H9 (cell line): Measurements from ENCODE around the gene DGCR8. TPM values are rescaled to one million over a fixed set of nuclear protein-coding genes. Genes with fewer than 3 reads are reported as not detected.

Source experiments
- DNase-seq: peaks from one replicate; pipeline ENCODE4 v3.0.0-alpha.2; 2017
- H2AFZ ChIP-seq: one replicate; pipeline ENCODE4 v1.6.1; 2013; ENCODE audit warnings: mild to moderate bottlenecking, low read length, control low read depth, moderate library complexity
- H2AK5ac ChIP-seq: 2 replicates; pipeline ENCODE4 v1.6.1; 2013; ENCODE audit warnings: low read length, control low read depth, mixed read lengths; ENCODE audit not compliant: insufficient read length
- H2BK120ac ChIP-seq: one replicate; pipeline ENCODE4 v1.6.1; 2013; ENCODE audit warnings: low read depth, mild to moderate bottlenecking, low read length, control low read depth, inconsistent platforms; ENCODE audit not compliant: poor library complexity, severe bottlenecking
- H2BK12ac ChIP-seq: 2 replicates; pipeline ENCODE4 v1.6.1; 2013; ENCODE audit warnings: low read length, control low read depth, mixed read lengths, low read depth; ENCODE audit not compliant: insufficient read length
- H2BK15ac ChIP-seq: 2 replicates; pipeline ENCODE4 v1.6.1; 2013; ENCODE audit warnings: low read depth, low read length, control low read depth
- H2BK20ac ChIP-seq: one replicate; pipeline ENCODE4 v1.6.1; 2013; ENCODE audit warnings: low read depth, mild to moderate bottlenecking, low read length, control low read depth, inconsistent platforms; ENCODE audit not compliant: poor library complexity, severe bottlenecking
- H2BK5ac ChIP-seq: 2 replicates; pipeline ENCODE4 v1.6.1; 2013; ENCODE audit warnings: low read length, control low read depth, mixed read lengths; ENCODE audit not compliant: insufficient read length
- H3K14ac ChIP-seq: 2 replicates; pipeline ENCODE4 v1.6.1; 2013; ENCODE audit warnings: low read length, control low read depth; ENCODE audit not compliant: insufficient read depth
- H3K18ac ChIP-seq: 2 replicates; pipeline ENCODE4 v1.6.1; 2013; ENCODE audit warnings: low read depth, mild to moderate bottlenecking, mixed read lengths, low read length, control low read depth; ENCODE audit not compliant: insufficient read length
- H3K23ac ChIP-seq: 2 replicates; pipeline ENCODE4 v1.6.1; 2013; ENCODE audit warnings: low read length, control low read depth, mixed read lengths, low read depth; ENCODE audit not compliant: insufficient read length
- H3K23me2 ChIP-seq: 2 replicates; pipeline ENCODE4 v1.6.1; 2013; ENCODE audit warnings: low read depth, mild to moderate bottlenecking, mixed read lengths, low read length, control low read depth; ENCODE audit not compliant: insufficient read length, poor library complexity, severe bottlenecking
- H3K27ac ChIP-seq: 2 replicates; pipeline ENCODE4 v1.5.1; 2013; ENCODE audit warnings: low read length, control low read depth, mixed read lengths, low read depth; ENCODE audit not compliant: insufficient read length
- H3K27me3 ChIP-seq: 2 replicates; pipeline ENCODE4 v1.6.1; 2013; ENCODE audit warnings: low read length, control low read depth, inconsistent platforms; ENCODE audit not compliant: insufficient read depth
- H3K4ac ChIP-seq: 2 replicates; pipeline ENCODE4 v1.6.1; 2013; ENCODE audit warnings: low read depth, mild to moderate bottlenecking, control low read depth, inconsistent platforms, low read length, moderate library complexity
- H3K4me1 ChIP-seq: 2 replicates; pipeline ENCODE4 v1.6.1; 2013; ENCODE audit warnings: low read length, control low read depth, inconsistent platforms; ENCODE audit not compliant: insufficient read depth
- H3K4me2 ChIP-seq: 2 replicates; pipeline ENCODE4 v1.6.1; 2013; ENCODE audit warnings: low read length, control low read depth, mixed read lengths; ENCODE audit not compliant: insufficient read length, insufficient read depth
- H3K56ac ChIP-seq: 2 replicates; pipeline ENCODE4 v1.6.1; 2013; ENCODE audit warnings: low read depth, mild to moderate bottlenecking, mixed read lengths, low read length, control low read depth; ENCODE audit not compliant: insufficient read length
- H3K79me1 ChIP-seq: 2 replicates; pipeline ENCODE4 v1.6.1; 2013; ENCODE audit warnings: low read depth, mild to moderate bottlenecking, moderate library complexity, low read length, control low read depth, inconsistent platforms; ENCODE audit not compliant: insufficient read depth, poor library complexity, severe bottlenecking
- H3K79me2 ChIP-seq: 2 replicates; pipeline ENCODE4 v1.6.1; 2013; ENCODE audit warnings: low read length, control low read depth, inconsistent platforms; ENCODE audit not compliant: insufficient read depth
- H3K9ac ChIP-seq: 2 replicates; pipeline ENCODE4 v1.6.1; 2013; ENCODE audit warnings: low read length, control low read depth, mixed read lengths; ENCODE audit not compliant: insufficient read length; ENCODE audit errors: extremely low read depth
- H3K9me3 ChIP-seq: one replicate; pipeline ENCODE4 v1.6.1; 2013; ENCODE audit warnings: low read depth, low read length, inconsistent platforms; ENCODE audit not compliant: control insufficient read depth
- H3T11ph ChIP-seq: one replicate; pipeline ENCODE4 v1.6.1; 2013; ENCODE audit warnings: mild to moderate bottlenecking, low read length, control low read depth, inconsistent platforms
- H4K20me1 ChIP-seq: one replicate; pipeline ENCODE4 v1.6.1; 2013; ENCODE audit not compliant: control insufficient read depth, insufficient read length, insufficient read depth
- H4K5ac ChIP-seq: 2 replicates; pipeline ENCODE4 v1.6.1; 2013; ENCODE audit warnings: low read depth, mild to moderate bottlenecking, mixed read lengths, low read length, control low read depth; ENCODE audit not compliant: insufficient read length
- H4K8ac ChIP-seq: replicated peaks from 2 replicates; pipeline ENCODE4 v1.6.1; 2013; ENCODE audit warnings: low read length, control low read depth, mixed read lengths, low read depth; ENCODE audit not compliant: insufficient read length
- H4K91ac ChIP-seq: 2 replicates; pipeline ENCODE4 v1.6.1; 2013; ENCODE audit warnings: low read depth, mild to moderate bottlenecking, moderate library complexity, mixed read lengths, low read length, control low read depth; ENCODE audit not compliant: insufficient read length
- H3K27ac Mint-ChIP-seq, 3 experiments: 2 replicates in 2 of 3; 3 replicates in 1 of 3; pipeline ENCODE4 v1.8.0; 2020 to 2021; ENCODE audit warnings: mixed read lengths in 3 of 3, mild to moderate bottlenecking in 1 of 3, moderate library complexity in 1 of 3
- H3K27me3 Mint-ChIP-seq: 2 replicates; pipeline ENCODE4 v1.8.0; 2021; ENCODE audit warnings: low read depth, mild to moderate bottlenecking, moderate library complexity, mixed read lengths
- H3K36me3 Mint-ChIP-seq, 3 experiments: 2 replicates in 2 of 3; 3 replicates in 1 of 3; pipeline ENCODE4 v1.8.0; 2020 to 2021; ENCODE audit warnings: low read depth in 3 of 3, mixed read lengths in 3 of 3; ENCODE audit not compliant: insufficient read depth in 1 of 3
- H3K4me1 Mint-ChIP-seq, 2 experiments: 2 replicates each; pipeline ENCODE4 v1.8.0; 2020; ENCODE audit warnings: mixed read lengths in 2 of 2
- H3K4me3 Mint-ChIP-seq, 2 experiments: 2 replicates in 1 of 2; 3 replicates in 1 of 2; pipeline ENCODE4 v1.8.0; 2020 to 2021; ENCODE audit warnings: mild to moderate bottlenecking in 2 of 2, mixed read lengths in 2 of 2, moderate library complexity in 1 of 2
- H3K9me3 Mint-ChIP-seq, 2 experiments: 2 replicates in 1 of 2; 3 replicates in 1 of 2; pipeline ENCODE4 v1.8.0; 2020; ENCODE audit warnings: mild to moderate bottlenecking in 2 of 2, mixed read lengths in 2 of 2, moderate library complexity in 1 of 2
- CTCF ChIP-seq: fragments of 200-600 bp; sonication (generic); conservative IDR thresholded peaks from 3 replicates; pipeline ENCODE4 v1.8.0; 2021; ENCODE audit warnings: antibody characterized with exemption, mild to moderate bottlenecking
- WGBS: extraction: QIAGEN DNeasy Blood & Tissue Kit; methylation state at CpG from one replicate; pipeline ENCODE4 v1.1.7; 2013; ENCODE audit warnings: missing lambda C conversion rate, low lambda C conversion rate, mixed read lengths; ENCODE audit not compliant: insufficient read length; ENCODE audit errors: extremely low coverage; 5-methylcytosine and 5-hydroxymethylcytosine counted together
- total RNA-seq: library from RNA; stranded (reverse); gene quantifications from 2 replicates; pipeline ENCODE4 v1.2.1, GENCODE V29; 2021

The DGCR8 gene
- total RNA-seq, 1 experiment from 2014 or later: 74.5 TPM

GRCh38 chr22:20051927-20052308, 28.1 kb upstream of the DGCR8 start:
- Histone ChIP-seq H2AK5ac (no peak overlapping the region), H3K18ac (no peak overlapping the region), H3K27ac (no peak overlapping the region), H2BK12ac (no peak overlapping the region), H3K56ac (no peak overlapping the region), H4K5ac (no peak overlapping the region), H4K20me1 (no peaks in the 10 kb centered on the region), H3K4ac (no peak overlapping the region), H3K27me3 (no peaks in the 10 kb centered on the region), H2BK15ac (no peak overlapping the region), H3K9me3 (no peaks in the 10 kb centered on the region), H2BK120ac (no peak overlapping the region), H3K9ac (no peak overlapping the region), H3K4me1 (no peaks in the 10 kb centered on the region), H3K14ac (no peak overlapping the region; the same call in 1 of the 2 replicates), H3K79me2 (no peaks in the 10 kb centered on the region), H3K4me2 (no peak overlapping the region), H2AFZ (no peak overlapping the region), H3K79me1 (no peaks in the 10 kb centered on the region), H3T11ph (no peak overlapping the region), H3K23ac (no peak overlapping the region), H4K8ac (no peak overlapping the region), H2BK5ac (no peak overlapping the region), H4K91ac (no peak overlapping the region), H2BK20ac (no peak overlapping the region), H3K23me2 (no peaks in the 10 kb centered on the region)
- Mint-ChIP-seq H3K4me1 (no peaks in the 10 kb centered on the region), H3K36me3 (peaks cover 13 to 27% (median 14%) of the 10 kb centered on the region in 3 experiments), H3K4me3 (no peak overlapping the region), H3K27ac (no peak overlapping the region), H3K9me3 (peaks cover 5 to 13% of the 10 kb centered on the region in 2 experiments; a peak in 3 of 5 replicates), H3K27me3 (no peaks in the 10 kb centered on the region)
- TF ChIP-seq CTCF: no peak
- DNase-seq: no peak
- WGBS: no CpG with 5 or more reads among the region's 6 CpGs
